GM12878 (cell line): ENCODE data around the gene MEGF6. TPM values are rescaled to one million over a fixed set of nuclear protein-coding genes. Genes with fewer than 3 reads are reported as not detected.

ENCODE experiments used
- ATAC-seq: fragments of 200-7000 bp; cut with Tn5 transposase; 3 replicates; pipeline ENCODE4 v1.9.1; 2020; ENCODE audit warnings: mild to moderate bottlenecking, moderate library complexity
- BruUV-seq: library from RNA; stranded (reverse); fragments of 400-500 nt; replicated peaks from 2 replicates; lab custom pipeline; 2021; lab: Mats Ljungman, UMichigan
- CTCF ChIA-PET: fragments of 300-600 bp; sonication (Branson Sonifier 250); formaldehyde crosslinking; extraction: SDS; loops from one replicate; lab custom pipeline; 2021; ENCODE audit warnings: inconsistent platforms; lab: Yijun Ruan, JAX
- POLR2A ChIA-PET: fragments of 350-600 bp; formaldehyde crosslinking; extraction: SDS; loops from one replicate; lab custom pipeline; 2021; ENCODE audit warnings: inconsistent platforms; lab: Charles Lee
- RAD21 ChIA-PET: fragments of 300-600 bp; sonication (Branson Sonifier 250); formaldehyde crosslinking; loops from one replicate; lab custom pipeline; 2023; ENCODE audit warnings: antibody characterized with exemption; ENCODE audit not compliant: unreplicated experiment; lab: Charles Lee
- SMC1A ChIA-PET: fragments of 300-600 bp; sonication (Branson Sonifier 250); formaldehyde crosslinking; loops from one replicate; lab custom pipeline; 2023; ENCODE audit not compliant: unreplicated experiment, uncharacterized antibody; lab: Charles Lee
- DNase-seq: peaks from one replicate; pipeline ENCODE4 v3.0.0-alpha.2; 2011; ENCODE audit warnings: low read depth, low spot score
- FAIRE-seq: peaks from 3 replicates; lab custom pipeline; 2011; peaks lifted over from hg19 to GRCh38; lab: Jason Lieb, UNC
- H2AFZ ChIP-seq: 2 replicates; pipeline ENCODE4 v1.6.0; 2011; ENCODE audit warnings: low read depth, low read length, control low read depth; ENCODE audit not compliant: control insufficient read depth
- H3K27ac ChIP-seq: 2 replicates; pipeline ENCODE4 v1.5.1; 2011; ENCODE audit warnings: control low read depth; ENCODE audit not compliant: control insufficient read depth, insufficient read depth
- H3K27me3 ChIP-seq, 2 experiments: replicated peaks in 1 of 2; 2 replicates each; pipeline versions ENCODE4 v1.6.0 to v1.6.1; 2011; ENCODE audit warnings: low read length in 1 of 2; ENCODE audit not compliant: control insufficient read depth in 2 of 2, insufficient read depth in 2 of 2
- H3K36me3 ChIP-seq, 2 experiments: 2 replicates each; pipeline ENCODE4 v1.5.1; 2011; ENCODE audit warnings: low read length in 1 of 2; ENCODE audit not compliant: control insufficient read depth in 2 of 2, insufficient read depth in 2 of 2
- H3K4me1 ChIP-seq: 2 replicates; pipeline ENCODE4 v1.6.1; 2011; ENCODE audit warnings: mild to moderate bottlenecking, low read length, moderate library complexity, mixed read lengths; ENCODE audit not compliant: control insufficient read depth, insufficient read depth
- H3K4me2 ChIP-seq: 2 replicates; pipeline ENCODE4 v1.6.0; 2011; ENCODE audit warnings: control low read depth; ENCODE audit not compliant: control insufficient read depth, insufficient read depth
- H3K4me3 ChIP-seq: fragments of 200-600 bp; sonication (generic); 2 replicates; pipeline ENCODE4 v1.5.1; 2016
- H3K79me2 ChIP-seq: 2 replicates; pipeline ENCODE4 v1.6.0; 2011; ENCODE audit warnings: low read length; ENCODE audit not compliant: control insufficient read depth, insufficient read depth
- H3K9ac ChIP-seq: 2 replicates; pipeline ENCODE4 v1.8.0; 2011; ENCODE audit warnings: low read length, control low read depth, mixed read lengths; ENCODE audit not compliant: control insufficient read depth, insufficient read depth
- H3K9me3 ChIP-seq: replicated peaks from 3 replicates; pipeline ENCODE4 v1.5.1; 2011; ENCODE audit warnings: mild to moderate bottlenecking, low read length; ENCODE audit not compliant: control insufficient read depth, insufficient read depth
- H4K20me1 ChIP-seq: 2 replicates; pipeline ENCODE4 v1.6.0; 2011; ENCODE audit not compliant: control insufficient read depth, insufficient read depth
- ATF7 ChIP-seq: fragments of 450-650 bp; IDR thresholded peaks from 2 replicates; pipeline ENCODE4 v1.6.1; 2016; ENCODE audit warnings: low read depth, mild to moderate bottlenecking
- CBX3 ChIP-seq: fragments of 200-600 bp; sonication (generic); IDR thresholded peaks from 2 replicates; pipeline ENCODE4 v1.6.1; 2016; ENCODE audit warnings: low read depth, borderline replicate concordance
- MEF2A ChIP-seq: IDR thresholded peaks from 2 replicates; pipeline ENCODE4 v1.6.1; 2011; ENCODE audit warnings: low read depth, mild to moderate bottlenecking, low read length, moderate library complexity; ENCODE audit not compliant: insufficient read depth
- SMARCA5 ChIP-seq: fragments of 450-650 bp; IDR thresholded peaks from 2 replicates; pipeline ENCODE4 v1.6.1; 2017; ENCODE audit warnings: mild to moderate bottlenecking
- SUPT20H ChIP-seq: IDR thresholded peaks from 2 replicates; pipeline ENCODE4 v1.6.1; 2011; ENCODE audit warnings: low read depth, mild to moderate bottlenecking, low read length, moderate library complexity, borderline replicate concordance; ENCODE audit not compliant: control insufficient read depth
- ZNF207 ChIP-seq: fragments of 450-650 bp; IDR thresholded peaks from 2 replicates; pipeline ENCODE4 v1.6.1; 2014; ENCODE audit warnings: antibody characterized with exemption, mild to moderate bottlenecking, borderline replicate concordance
- WGBS: methylation state at CpG from one replicate; pipeline ENCODE4 v1.1.6; 2016; ENCODE audit warnings: low lambda C conversion rate; ENCODE audit not compliant: insufficient replicate concordance, insufficient coverage; ENCODE audit errors: missing lambda C conversion rate; 5-methylcytosine and 5-hydroxymethylcytosine counted together
- in situ Hi-C: fragments of 300-500 bp; cut with MboI; formaldehyde crosslinking; loops from 9 replicates; pipeline ENCODE4 v1.14.3; 2018; ENCODE audit warnings: mixed read lengths
- intact Hi-C: fragments of 100-400 bp; cut with micrococcal nuclease; formaldehyde crosslinking; loops from one replicate; pipeline ENCODE4 v1.14.2; 2022; ENCODE audit not compliant: unreplicated experiment
- polyA plus RNA-seq, 11 experiments: library from polyadenylated mRNA; depleted of rRNA in 4 of 11; unstranded in 6 of 11; stranded (reverse) in 5 of 11; fragments of >200 nt; fragmentation: Nextera tagmentation in 4 of 11; fragmentation: Illumina TruSeq in 1 of 11; extraction: Ambion mirVana in 4 of 11; extraction: Trizol in 1 of 11; gene quantifications; 1 replicate in 1 of 11; 2 replicates in 10 of 11; pipeline versions ENCODE4 v1.2.1 to v1.2.3, GENCODE V29; 2011 to 2016; ENCODE audit warnings: inconsistent platforms in 2 of 11, missing spikeins in 2 of 11, low read depth in 1 of 11
- total RNA-seq, 4 experiments: library from RNA; depleted of rRNA in 3 of 4; stranded (reverse); fragments of >200 nt in 3 of 4; fragmentation: Illumina TruSeq in 1 of 4; extraction: Trizol in 1 of 4; gene quantifications; 2 replicates each; pipeline versions ENCODE4 v1.2.1 to v1.2.3, GENCODE V29; 2013 to 2021
- TF ChIP-seq, protein P1 (sequence below): fragments of 450-650 bp; formaldehyde crosslinking; IDR thresholded peaks from 2 replicates; pipeline ENCODE4 v1.4.0; 2022; ENCODE audit warnings: mild to moderate bottlenecking, moderate library complexity

The MEGF6 gene
- total and polyA plus RNA-seq, 10 of the 15 experiments (the other 5 are each of a cell fraction or from before 2014, with no cell fraction given): 0.03 to 0.41 TPM; not detected in 8

DNA sequence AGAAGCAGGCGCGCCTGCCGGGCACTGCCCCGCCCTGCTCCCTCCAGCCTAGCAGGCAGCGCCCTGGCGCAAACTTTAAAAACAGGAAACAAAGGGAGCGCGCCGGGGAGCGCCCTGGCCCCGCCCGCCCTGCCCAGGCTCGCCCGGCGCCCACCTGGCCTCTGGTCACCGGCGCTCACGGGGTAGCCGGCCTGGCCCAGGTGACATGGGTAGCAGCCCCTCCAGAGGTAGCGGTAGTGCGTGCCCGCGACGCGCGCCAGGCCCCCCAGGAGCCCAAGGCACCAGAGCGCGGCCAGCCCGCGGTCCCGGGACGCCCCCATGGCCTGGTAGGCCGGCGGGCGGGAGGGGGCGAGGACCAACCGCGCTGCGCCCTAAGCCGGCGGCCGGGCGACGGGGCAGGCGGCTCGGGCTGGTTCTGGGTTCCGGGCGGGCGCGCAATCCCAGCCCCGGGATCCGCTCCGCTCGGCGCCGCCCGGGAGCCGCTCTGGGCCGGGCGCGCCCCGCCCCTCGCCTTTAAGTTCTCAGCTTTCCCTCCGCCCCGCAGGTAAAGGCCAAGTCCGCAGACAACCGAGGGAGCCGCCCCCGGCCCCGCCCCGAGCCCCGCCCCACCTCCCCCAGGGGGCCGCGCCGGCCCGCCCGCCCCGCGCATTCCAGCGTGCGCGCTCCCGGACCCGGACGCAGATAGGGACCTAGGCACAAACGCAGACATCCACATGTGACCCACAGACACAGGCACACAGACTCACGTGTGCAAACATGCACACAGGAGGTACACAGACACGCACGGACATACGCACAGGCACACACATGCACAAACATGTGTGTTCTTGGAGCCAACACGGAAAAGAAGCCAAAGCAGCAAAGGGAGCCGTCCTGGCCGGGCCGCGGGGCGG, 80.1 kb downstream of the MEGF6 start:
- H3K4me3 ChIP-seq: no peak overlapping the region
- in situ Hi-C loops (no loop called here), intact Hi-C loops (no loop called here)
- no peaks in the 10 kb centered on the region for H3K4me1 ChIP-seq
- H3K9me3 ChIP-seq: no peaks in the 10 kb centered on the region
- ChIA-PET POLR2A (no interaction called here), RAD21 (no interaction called here), SMC1A (no interaction called here), CTCF (no interaction called here)
- FAIRE-seq: no peak
- H3K27me3 ChIP-seq: peaks cover 0 to 4% of the 10 kb centered on the region in 2 experiments; a peak in 3 of 4 replicates
- no peaks in the 10 kb centered on the region for H3K36me3 ChIP-seq
- H3K79me2 ChIP-seq: no peaks in the 10 kb centered on the region
- no TSS peak for BruUV-seq
- H3K4me2 ChIP-seq: no peak overlapping the region
- TF ChIP-seq, protein P1, sequence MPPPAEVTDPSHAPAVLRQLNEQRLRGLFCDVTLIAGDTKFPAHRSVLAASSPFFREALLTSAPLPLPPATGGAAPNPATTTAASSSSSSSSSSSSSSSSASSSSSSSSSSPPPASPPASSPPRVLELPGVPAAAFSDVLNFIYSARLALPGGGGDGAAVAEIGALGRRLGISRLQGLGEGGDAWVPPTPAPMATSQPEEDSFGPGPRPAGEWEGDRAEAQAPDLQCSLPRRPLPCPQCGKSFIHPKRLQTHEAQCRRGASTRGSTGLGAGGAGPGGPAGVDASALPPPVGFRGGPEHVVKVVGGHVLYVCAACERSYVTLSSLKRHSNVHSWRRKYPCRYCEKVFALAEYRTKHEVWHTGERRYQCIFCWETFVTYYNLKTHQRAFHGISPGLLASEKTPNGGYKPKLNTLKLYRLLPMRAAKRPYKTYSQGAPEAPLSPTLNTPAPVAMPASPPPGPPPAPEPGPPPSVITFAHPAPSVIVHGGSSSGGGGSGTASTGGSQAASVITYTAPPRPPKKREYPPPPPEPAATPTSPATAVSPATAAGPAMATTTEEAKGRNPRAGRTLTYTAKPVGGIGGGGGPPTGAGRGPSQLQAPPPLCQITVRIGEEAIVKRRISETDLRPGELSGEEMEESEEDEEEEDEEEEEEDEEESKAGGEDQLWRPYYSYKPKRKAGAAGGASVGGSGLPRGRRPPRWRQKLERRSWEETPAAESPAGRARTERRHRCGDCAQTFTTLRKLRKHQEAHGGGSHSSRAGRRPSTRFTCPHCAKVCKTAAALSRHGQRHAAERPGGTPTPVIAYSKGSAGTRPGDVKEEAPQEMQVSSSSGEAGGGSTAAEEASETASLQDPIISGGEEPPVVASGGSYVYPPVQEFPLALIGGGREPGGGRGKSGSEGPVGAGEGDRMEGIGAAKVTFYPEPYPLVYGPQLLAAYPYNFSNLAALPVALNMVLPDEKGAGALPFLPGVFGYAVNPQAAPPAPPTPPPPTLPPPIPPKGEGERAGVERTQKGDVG: no peak
- TF ChIP-seq CBX3 (no peak), ATF7 (no peak), SMARCA5 (no peak), ZNF207 (no peak), SUPT20H (no peak), MEF2A (no peak)
- no peak overlapping the region for H3K27ac ChIP-seq
- H3K9ac ChIP-seq: no peak overlapping the region
- H2AFZ ChIP-seq: no peak overlapping the region
- DNase-seq: no peak
- 2% methylated on average over 32 of the region's 96 CpGs for WGBS
- no peak; the same call in 1 of the 3 replicates for ATAC-seq
- no peaks in the 10 kb centered on the region for H4K20me1 ChIP-seq
